ENCODE data around the gene C12orf76. TPM values are rescaled to one million over a fixed set of nuclear protein-coding genes. Genes with fewer than 3 reads are reported as not detected.

Gene C12orf76
- total and polyA plus RNA-seq, 2 of the 13 experiments (the other 11 are each of a cell fraction or from before 2014, with no cell fraction given) = 15.8 to 38.4 TPM

GRCh38 chr12:109995686-109996482 lies 52.4 kb downstream of the C12orf76 start, which contains the start of gene GIT2 (continued):
- TF ChIP-seq PTBP1 (IDR thresholded peaks at IDR 0.05; ENCODE audit: low read depth, low read length, poor library complexity, severe bottlenecking) (no peak), ZNF615 (CRISPR knock-in tag; IDR thresholded peaks at IDR 0.05; ENCODE audit: borderline replicate concordance) (no peak), ZNF780A (CRISPR knock-in tag; IDR thresholded peaks at IDR 0.05) (peak; percentile 67; the same call in 1 of the 2 replicates), STAG1 (CRISPR knock-in tag; IDR thresholded peaks at IDR 0.05) (no peak), ZNF264 (CRISPR knock-in tag; IDR thresholded peaks at IDR 0.05) (0 out of 2 replicates have a peak, but pooled peaks have one; percentile 9), NR2F2 (IDR thresholded peaks at IDR 0.05; ENCODE audit: borderline replicate concordance, low read depth) (no peak), ZNF607 (CRISPR knock-in tag; IDR thresholded peaks at IDR 0.05; ENCODE audit: borderline replicate concordance) (peak; percentile 26; the same call in 1 of the 2 replicates), ZBTB3 (CRISPR knock-in tag; IDR thresholded peaks at IDR 0.05; ENCODE audit: borderline replicate concordance, low read depth) (no peak; the same call in 1 of the 2 replicates), HNRNPK (IDR thresholded peaks at IDR 0.05; ENCODE audit: low read depth, low read length, poor library complexity, severe bottlenecking) (peak; percentile 76), TCF7 (IDR thresholded peaks at IDR 0.05; ENCODE audit: low read depth) (no peak), FOXM1 (CRISPR knock-in tag; IDR thresholded peaks at IDR 0.05) (no peak), ZNF644 (CRISPR knock-in tag; IDR thresholded peaks at IDR 0.05; ENCODE audit: low read depth) (no peak), TGIF2 (CRISPR knock-in tag; IDR thresholded peaks at IDR 0.05) (no peak; the same call in none of the 2 replicates), NFRKB (IDR thresholded peaks at IDR 0.05) (no peak), HIVEP1 (CRISPR knock-in tag; IDR thresholded peaks at IDR 0.05) (peak; percentile 69; the same call in 1 of the 2 replicates), NR0B2 (CRISPR knock-in tag; IDR thresholded peaks at IDR 0.05) (peak; percentile 64; the same call in 1 of the 2 replicates), SP4 (CRISPR knock-in tag; IDR thresholded peaks at IDR 0.05) (peak; percentile 49), RFXANK (CRISPR knock-in tag; IDR thresholded peaks at IDR 0.05) (no peak), TFE3 (CRISPR knock-in tag; IDR thresholded peaks at IDR 0.05) (peak; percentile 77; the same call in 1 of the 2 replicates), ZNF263 (CRISPR knock-in tag; IDR thresholded peaks at IDR 0.05) (no peak), ZNF749 (CRISPR knock-in tag; IDR thresholded peaks at IDR 0.05; ENCODE audit: borderline replicate concordance) (no peak), ARNT2 (CRISPR knock-in tag; IDR thresholded peaks at IDR 0.05; ENCODE audit: low read depth) (no peak), GTF2F1 (IDR thresholded peaks at IDR 0.05; ENCODE audit: low read length) (no peak)
- TF ChIP-seq, protein P1, sequence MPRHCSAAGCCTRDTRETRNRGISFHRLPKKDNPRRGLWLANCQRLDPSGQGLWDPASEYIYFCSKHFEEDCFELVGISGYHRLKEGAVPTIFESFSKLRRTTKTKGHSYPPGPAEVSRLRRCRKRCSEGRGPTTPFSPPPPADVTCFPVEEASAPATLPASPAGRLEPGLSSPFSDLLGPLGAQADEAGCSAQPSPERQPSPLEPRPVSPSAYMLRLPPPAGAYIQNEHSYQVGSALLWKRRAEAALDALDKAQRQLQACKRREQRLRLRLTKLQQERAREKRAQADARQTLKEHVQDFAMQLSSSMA (CRISPR knock-in tag; IDR thresholded peaks at IDR 0.05) = no peak
- TF ChIP-seq, protein P2, sequence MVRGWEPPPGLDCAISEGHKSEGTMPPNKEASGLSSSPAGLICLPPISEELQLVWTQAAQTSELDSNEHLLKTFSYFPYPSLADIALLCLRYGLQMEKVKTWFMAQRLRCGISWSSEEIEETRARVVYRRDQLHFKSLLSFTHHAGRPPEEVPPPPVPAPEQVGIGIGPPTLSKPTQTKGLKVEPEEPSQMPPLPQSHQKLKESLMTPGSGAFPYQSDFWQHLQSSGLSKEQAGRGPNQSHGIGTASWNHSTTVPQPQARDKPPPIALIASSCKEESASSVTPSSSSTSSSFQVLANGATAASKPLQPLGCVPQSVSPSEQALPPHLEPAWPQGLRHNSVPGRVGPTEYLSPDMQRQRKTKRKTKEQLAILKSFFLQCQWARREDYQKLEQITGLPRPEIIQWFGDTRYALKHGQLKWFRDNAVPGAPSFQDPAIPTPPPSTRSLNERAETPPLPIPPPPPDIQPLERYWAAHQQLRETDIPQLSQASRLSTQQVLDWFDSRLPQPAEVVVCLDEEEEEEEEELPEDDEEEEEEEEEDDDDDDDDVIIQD (CRISPR knock-in tag; IDR thresholded peaks at IDR 0.05; ENCODE audit: low read depth) = no peak
- TF ChIP-seq, protein P3, sequence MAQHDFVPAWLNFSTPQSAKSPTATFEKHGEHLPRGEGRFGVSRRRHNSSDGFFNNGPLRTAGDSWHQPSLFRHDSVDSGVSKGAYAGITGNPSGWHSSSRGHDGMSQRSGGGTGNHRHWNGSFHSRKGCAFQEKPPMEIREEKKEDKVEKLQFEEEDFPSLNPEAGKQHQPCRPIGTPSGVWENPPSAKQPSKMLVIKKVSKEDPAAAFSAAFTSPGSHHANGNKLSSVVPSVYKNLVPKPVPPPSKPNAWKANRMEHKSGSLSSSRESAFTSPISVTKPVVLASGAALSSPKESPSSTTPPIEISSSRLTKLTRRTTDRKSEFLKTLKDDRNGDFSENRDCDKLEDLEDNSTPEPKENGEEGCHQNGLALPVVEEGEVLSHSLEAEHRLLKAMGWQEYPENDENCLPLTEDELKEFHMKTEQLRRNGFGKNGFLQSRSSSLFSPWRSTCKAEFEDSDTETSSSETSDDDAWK (CRISPR knock-in tag; IDR thresholded peaks at IDR 0.05) = no peak

Measured in HepG2 (cell line).